ENCODE measurements around the gene ZNF678. TPM values are rescaled to one million over a fixed set of nuclear protein-coding genes. Genes with fewer than 3 reads are reported as not detected.
A peak's percentile ranks its signal among the peaks of the same experiment; 100 is the strongest.

ZNF678 gene
- total RNA-seq, 1 donor, result 10.5 TPM

GRCh38 chr1:227632325-227632724 is 69.0 kb downstream of the ZNF678 start:
- TF ChIP-seq CTCF (IDR thresholded peaks at IDR 0.05; ENCODE audit: insufficient read depth, low read length), result no peak
- no peak for DNase-seq (ENCODE audit: low read depth)
- H3K4me3 ChIP-seq (ENCODE audit: low read depth, low read length), result no peak overlapping the region

DNA sequence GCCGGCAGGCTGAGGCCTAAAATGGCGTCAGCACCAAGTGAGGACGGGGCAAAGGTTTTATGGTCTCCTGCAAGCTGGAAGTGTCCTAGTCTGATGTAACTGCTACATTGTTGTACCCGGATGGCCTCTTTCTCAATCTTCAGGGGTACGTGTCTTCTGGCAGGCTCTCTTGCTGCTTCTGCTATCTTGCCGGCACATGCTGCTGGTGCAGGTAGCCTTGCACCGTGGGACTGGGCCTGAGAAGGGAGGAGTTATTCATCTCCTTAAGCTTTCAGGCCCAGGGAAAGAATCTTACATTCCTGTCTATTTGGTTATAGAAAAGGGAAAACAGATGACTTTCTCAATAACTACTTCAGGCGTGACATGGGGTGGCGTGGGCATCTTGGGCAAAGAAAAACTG is 72.2 kb downstream of the ZNF678 start:
- no peak for TF ChIP-seq CTCF (IDR thresholded peaks at IDR 0.05; ENCODE audit: insufficient read depth, low read length)
- no peak overlapping the region for H3K4me3 ChIP-seq (ENCODE audit: low read depth, low read length)
- DNase-seq (ENCODE audit: low read depth), result no peak

GRCh38 chr1:227654431-227654830 is 91.1 kb downstream of the ZNF678 start:
- peak; percentile 2 for DNase-seq (ENCODE audit: low read depth)
- H3K4me3 ChIP-seq (ENCODE audit: low read depth, low read length), result no peak overlapping the region
- TF ChIP-seq CTCF (IDR thresholded peaks at IDR 0.05; ENCODE audit: insufficient read depth, low read length), result no peak

- no peak for TF ChIP-seq CTCF (IDR thresholded peaks at IDR 0.05; ENCODE audit: insufficient read depth, low read length)
- DNase-seq (ENCODE audit: low read depth), result no peak
- no peak overlapping the region for H3K4me3 ChIP-seq (ENCODE audit: low read depth, low read length)
Measured at GRCh38 chr1:227654858-227655752, 91.7 kb downstream of the ZNF678 start.

GRCh38 chr1:227661495-227661894 is 98.1 kb downstream of the ZNF678 start:
- no peak for DNase-seq (ENCODE audit: low read depth)
- no peak for TF ChIP-seq CTCF (IDR thresholded peaks at IDR 0.05; ENCODE audit: insufficient read depth, low read length)
- H3K4me3 ChIP-seq (ENCODE audit: low read depth, low read length), result no peak overlapping the region

GRCh38 chr1:227662933-227663332 is 99.6 kb downstream of the ZNF678 start:
- no peak for TF ChIP-seq CTCF (IDR thresholded peaks at IDR 0.05; ENCODE audit: insufficient read depth, low read length)
- no peak for DNase-seq (ENCODE audit: low read depth)
- no peak overlapping the region for H3K4me3 ChIP-seq (ENCODE audit: low read depth, low read length)

Measured in fibroblast of the aortic adventitia (primary cell).